HG03558 (cell line): Measurements from ENCODE around the gene NCF4.

ENCODE experiments used
- ATAC-seq: cut with Tn5 transposase; IDR thresholded peaks from one replicate; pipeline ENCODE4 v1.9.1; 2021; ENCODE audit warnings: moderate number of reproducible peaks; ENCODE audit not compliant: unreplicated experiment; ENCODE audit errors: extremely low read depth

Gene NCF4

GRCh38 chr22:36860821-36861659 is at the start of gene NCF4:
Gene NCF4, plus strand, starts transcription at chr22:36861006. Its CDS starts 166 bp downstream, at chr22:36861172.
- no peak for ATAC-seq

GRCh38 chr22:36811094-36811800 is 49.6 kb upstream of the NCF4 start:
- no peak for ATAC-seq

GRCh38 chr22:36814801-36815200 is 46.0 kb upstream of the NCF4 start:
- ATAC-seq: no peak

- no peak for ATAC-seq
Observed at GRCh38 chr22:36815558-36816338, 45.1 kb upstream of the NCF4 start.

GRCh38 chr22:36816339-36816635 is 44.5 kb upstream of the NCF4 start:
- no peak for ATAC-seq

- ATAC-seq: no peak
Observed at GRCh38 chr22:36816636-36817524, 43.9 kb upstream of the NCF4 start, which contains the start of gene PVALB. Gene PVALB, minus strand, starts transcription at chr22:36817035. Its CDS starts 30 bp downstream, at chr22:36817005.

GRCh38 chr22:36817525-36817848 is 43.3 kb upstream of the NCF4 start:
- no peak for ATAC-seq

GRCh38 chr22:36818010-36818642 is 42.7 kb upstream of the NCF4 start:
- no peak for ATAC-seq

- no peak for ATAC-seq
Observed at GRCh38 chr22:36819112-36819511, 41.7 kb upstream of the NCF4 start.

GRCh38 chr22:36822581-36822980 is 38.2 kb upstream of the NCF4 start:
- ATAC-seq: no peak

GRCh38 chr22:36823186-36823839 is 37.5 kb upstream of the NCF4 start:
- ATAC-seq: no peak

- ATAC-seq: no peak
Observed at GRCh38 chr22:36824655-36825054, 36.2 kb upstream of the NCF4 start.

GRCh38 chr22:36826262-36826661 is 34.5 kb upstream of the NCF4 start:
- no peak for ATAC-seq

GRCh38 chr22:36828815-36829214 is 32.0 kb upstream of the NCF4 start:
- ATAC-seq: no peak

GRCh38 chr22:36829370-36830002 is 31.3 kb upstream of the NCF4 start:
- no peak for ATAC-seq

- no peak for ATAC-seq
Observed at GRCh38 chr22:36830601-36831000, 30.2 kb upstream of the NCF4 start.

- no peak for ATAC-seq
Observed at GRCh38 chr22:36831206-36831605, 29.6 kb upstream of the NCF4 start.

GRCh38 chr22:36831717-36832116 is 29.1 kb upstream of the NCF4 start:
- ATAC-seq: no peak

- ATAC-seq: no peak
Observed at GRCh38 chr22:36833073-36833472, 27.7 kb upstream of the NCF4 start.
